ENCODE results near the gene HSPA5.
"Not testable (repeated sequence)": the region's sequence is repeated elsewhere in the genome, so short reads cannot be mapped to it uniquely, and the experiment has no call there.

The HSPA5 gene

DNA sequence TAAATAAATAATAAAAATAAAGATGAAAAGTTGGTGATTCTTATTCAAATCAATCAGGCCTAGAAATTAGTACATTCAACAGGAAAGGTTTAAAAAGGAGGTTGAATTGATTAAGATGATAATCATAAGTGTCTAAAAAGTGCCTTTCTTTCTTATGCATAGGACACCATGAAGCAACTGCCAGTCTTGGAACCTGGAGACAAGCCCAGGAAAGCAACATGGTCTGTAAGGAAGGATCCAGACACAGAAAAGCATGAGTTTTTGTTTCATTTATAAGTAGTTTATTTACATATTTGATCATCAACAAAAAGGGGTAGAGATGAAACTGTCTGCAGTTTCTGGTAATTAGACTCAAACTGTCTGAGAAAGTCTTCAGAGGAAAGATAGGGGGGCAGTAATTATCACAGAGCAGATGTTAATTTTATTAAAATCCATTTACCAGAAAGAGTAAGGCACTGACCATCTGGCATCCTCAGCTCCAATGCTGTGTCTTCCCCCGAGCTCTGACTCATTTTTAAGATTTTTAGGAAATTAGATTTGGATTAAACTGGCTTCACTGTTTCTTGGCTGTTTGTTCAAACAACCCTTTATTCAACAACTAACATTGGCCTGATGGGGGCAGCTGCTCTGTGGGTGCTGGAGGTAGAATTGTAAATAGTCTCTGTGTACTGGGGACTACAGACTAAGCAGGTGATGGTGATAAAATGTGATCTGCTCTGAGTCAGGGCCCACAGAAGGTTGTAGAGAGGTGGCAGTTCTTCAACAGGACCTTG lies 38.1 kb downstream of the HSPA5 start:
- no peak for FAIRE-seq
- DNase-seq (ENCODE audit: insufficient read length, low spot score) = no peak
- TF ChIP-seq, protein P1, sequence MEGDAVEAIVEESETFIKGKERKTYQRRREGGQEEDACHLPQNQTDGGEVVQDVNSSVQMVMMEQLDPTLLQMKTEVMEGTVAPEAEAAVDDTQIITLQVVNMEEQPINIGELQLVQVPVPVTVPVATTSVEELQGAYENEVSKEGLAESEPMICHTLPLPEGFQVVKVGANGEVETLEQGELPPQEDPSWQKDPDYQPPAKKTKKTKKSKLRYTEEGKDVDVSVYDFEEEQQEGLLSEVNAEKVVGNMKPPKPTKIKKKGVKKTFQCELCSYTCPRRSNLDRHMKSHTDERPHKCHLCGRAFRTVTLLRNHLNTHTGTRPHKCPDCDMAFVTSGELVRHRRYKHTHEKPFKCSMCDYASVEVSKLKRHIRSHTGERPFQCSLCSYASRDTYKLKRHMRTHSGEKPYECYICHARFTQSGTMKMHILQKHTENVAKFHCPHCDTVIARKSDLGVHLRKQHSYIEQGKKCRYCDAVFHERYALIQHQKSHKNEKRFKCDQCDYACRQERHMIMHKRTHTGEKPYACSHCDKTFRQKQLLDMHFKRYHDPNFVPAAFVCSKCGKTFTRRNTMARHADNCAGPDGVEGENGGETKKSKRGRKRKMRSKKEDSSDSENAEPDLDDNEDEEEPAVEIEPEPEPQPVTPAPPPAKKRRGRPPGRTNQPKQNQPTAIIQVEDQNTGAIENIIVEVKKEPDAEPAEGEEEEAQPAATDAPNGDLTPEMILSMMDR (IDR thresholded peaks at IDR 0.05; ENCODE audit: insufficient read depth, missing control alignments) = peak; percentile 32

DNA sequence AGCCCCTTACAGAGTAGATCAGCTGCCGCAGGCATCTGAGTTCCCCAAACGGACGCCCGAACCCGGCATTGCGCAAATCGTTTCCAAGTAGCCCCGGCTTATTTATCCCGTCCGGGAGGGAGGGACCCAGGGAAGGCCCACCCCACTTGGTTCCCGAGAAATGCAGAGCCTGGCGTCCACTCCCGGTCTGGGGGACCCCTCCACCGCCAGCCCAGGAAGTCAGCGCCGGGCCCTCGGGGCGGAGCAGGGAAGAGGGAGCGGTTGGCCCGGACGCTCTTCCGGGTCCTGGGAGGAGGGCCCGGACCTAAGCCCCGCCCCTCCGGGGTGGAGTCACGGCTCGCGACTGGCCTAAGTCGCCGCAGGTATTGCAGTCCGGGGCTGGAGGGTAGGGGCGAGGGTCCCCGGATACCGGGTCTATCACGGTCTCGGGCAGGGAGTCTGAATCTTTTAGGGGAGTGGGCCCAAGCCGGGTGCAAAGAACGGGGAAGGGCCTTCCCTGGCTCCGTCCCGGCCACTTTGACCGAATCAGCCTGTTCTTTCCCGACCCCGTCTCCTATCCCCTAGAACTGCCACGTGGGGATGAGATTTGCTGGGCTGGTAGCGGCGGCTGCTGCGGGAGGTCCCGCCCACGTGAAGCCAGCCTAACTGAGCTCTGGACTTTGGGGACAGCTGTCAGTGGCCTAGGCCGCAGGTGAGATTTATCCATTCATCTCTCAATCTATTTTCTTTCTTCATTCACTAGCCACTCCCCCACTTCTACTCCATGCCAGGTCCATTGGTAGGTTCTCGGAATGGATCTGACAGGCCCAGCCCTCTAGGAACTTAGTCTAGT lies 40.7 kb downstream of the HSPA5 start, which contains the start of gene RABEPK:
TSS of gene RABEPK (plus strand) at position 327 of the 832 bp plus-strand sequence. CDS start 2,472 bp downstream, outside the sequence.
- DNase-seq (ENCODE audit: insufficient read length, low spot score) = peak; percentile 65
- FAIRE-seq = no peak
- TF ChIP-seq, protein P1 (IDR thresholded peaks at IDR 0.05; ENCODE audit: insufficient read depth, missing control alignments) = no peak

DNA sequence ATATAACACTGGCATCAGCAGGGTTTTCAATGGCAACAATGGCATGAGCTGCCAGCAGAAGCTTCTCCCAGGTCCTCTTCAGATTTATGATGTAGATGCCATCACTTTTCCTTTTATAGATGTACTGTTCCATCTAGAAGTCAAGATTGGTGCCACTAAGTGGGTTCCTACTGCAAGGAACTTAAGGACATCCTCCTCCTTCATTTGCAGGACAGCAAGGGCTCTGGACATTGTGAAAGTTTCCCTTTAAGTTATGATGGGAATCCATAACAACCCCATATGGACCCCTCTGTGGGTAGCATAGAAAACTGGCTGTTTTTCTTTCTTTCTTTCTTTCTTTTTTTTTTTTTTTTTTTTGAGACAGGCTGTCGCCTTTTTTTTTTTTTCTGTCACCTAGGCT lies 45.6 kb downstream of the HSPA5 start:
- not testable (repeated sequence) for DNase-seq (ENCODE audit: insufficient read length, low spot score); FAIRE-seq

DNA sequence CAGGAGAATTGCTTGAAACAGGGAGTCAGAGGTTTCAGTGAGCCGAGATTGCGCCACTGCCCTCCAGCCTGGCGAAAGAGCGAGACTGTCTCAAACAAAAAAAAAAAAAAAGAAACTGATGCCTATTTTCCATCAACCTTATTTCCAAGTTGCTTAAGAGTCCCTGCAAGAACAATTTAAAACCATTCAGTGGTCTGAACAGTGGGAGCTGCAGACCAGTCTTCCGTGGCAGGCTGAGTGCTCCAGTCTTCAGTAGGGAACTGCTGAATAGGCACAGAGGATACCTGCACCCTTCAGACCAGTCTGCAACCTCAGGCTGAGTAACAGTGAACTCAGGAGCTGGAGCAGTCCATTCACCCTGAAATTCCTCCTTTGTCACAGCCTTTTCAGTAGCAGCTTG lies 46.7 kb downstream of the HSPA5 start:
- FAIRE-seq; DNase-seq (ENCODE audit: insufficient read length, low spot score): not testable (repeated sequence)

DNA sequence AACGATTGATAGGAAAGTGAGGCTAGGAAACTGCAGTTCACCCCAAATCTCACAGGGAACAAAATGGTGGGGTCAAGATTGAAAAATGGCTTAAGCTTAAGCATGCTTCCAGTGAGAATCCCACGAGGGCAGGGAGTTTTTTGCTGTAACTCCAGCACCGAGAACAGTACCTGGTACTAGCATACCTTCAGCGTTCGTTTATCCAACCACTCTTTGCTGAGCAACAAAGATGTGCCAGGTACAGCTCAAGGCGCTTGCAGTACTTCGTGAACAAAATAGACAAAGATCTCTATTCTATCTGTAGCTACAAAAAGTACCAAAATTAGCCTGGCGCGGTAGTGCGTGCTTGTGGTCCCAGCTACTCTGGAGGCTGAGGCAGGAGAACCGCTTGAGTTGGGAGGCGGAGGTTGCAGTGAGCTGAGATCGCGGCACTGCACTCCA lies 50.8 kb downstream of the HSPA5 start:
- FAIRE-seq (no peak), DNase-seq (ENCODE audit: insufficient read length, low spot score) (no peak)
- TF ChIP-seq, protein P1 (IDR thresholded peaks at IDR 0.05; ENCODE audit: insufficient read depth, missing control alignments) = no peak

DNA sequence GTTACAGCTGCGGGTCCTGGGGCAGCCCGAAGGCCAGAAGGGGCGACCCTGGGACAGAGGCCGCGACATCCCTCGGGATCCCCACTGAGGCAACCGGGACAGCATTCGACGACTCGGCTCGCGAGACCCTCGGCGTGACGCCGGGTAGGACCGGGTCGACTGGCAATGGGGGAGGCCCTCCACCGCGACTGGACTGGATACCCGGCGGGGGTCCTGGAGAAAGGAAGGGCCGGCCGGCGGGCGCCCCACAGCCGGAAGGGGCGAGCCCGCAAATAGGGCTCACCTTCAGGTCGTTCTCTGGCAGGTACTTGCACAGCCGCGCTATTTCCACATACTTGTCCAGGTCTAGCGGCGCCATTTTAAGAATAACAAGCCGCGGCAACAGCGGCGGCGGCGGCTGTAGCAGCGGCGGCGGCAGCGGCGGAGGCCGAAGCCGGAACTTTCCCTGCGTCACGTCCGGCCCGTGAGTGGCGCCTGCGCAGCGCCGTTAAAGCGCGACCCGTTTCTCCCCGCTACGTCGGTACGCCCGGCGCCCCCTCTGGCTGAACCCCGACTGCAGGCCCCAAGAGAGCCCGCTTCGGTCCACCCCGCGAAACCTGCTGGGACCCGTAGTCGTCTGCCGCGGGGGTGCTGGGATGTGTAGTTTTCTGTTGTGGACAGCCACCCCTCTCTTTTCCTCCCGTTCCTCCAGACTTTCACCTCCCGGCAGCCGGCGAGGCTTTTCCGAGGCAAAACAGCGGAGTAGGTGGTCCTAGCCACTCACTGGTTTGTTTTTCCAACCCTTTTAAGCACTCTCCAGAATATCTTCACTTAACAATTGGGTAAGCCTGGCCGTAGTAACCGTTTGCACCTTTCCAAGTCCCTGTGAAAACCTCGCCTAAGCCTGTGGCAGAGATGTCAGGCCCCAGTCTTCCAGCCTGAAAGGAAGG lies 51.5 kb downstream of the HSPA5 start, which contains the start of gene PPP6C:
TSS of gene PPP6C (minus strand) at position 443 of the 929 bp plus-strand sequence. CDS start at position 358, 85 bp downstream.
- TF ChIP-seq, protein P1 (IDR thresholded peaks at IDR 0.05; ENCODE audit: insufficient read depth, missing control alignments) = peak; percentile 55
- FAIRE-seq = no peak

DNA sequence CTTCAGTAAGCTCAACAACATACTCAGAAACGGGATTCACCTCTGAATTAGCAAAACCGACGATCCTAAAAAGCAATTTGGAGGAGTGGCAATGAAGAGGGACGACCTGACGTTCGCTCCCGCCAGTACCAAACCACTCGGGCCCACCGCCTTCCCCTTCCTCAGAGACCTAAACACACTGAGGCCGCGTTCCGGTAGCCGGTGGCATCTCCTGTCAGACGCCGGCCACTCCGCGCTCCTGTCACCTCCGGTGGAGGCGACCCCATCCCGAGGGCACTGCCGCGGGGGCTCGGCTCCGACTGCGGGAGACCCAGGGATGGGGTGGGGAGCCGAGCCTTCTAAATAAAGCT lies 52.2 kb downstream of the HSPA5 start:
- FAIRE-seq (no peak), DNase-seq (ENCODE audit: insufficient read length, low spot score) (no peak)
- TF ChIP-seq, protein P1 (IDR thresholded peaks at IDR 0.05; ENCODE audit: insufficient read depth, missing control alignments) = no peak

More for the DNA sequence above, 51.5 kb downstream of the HSPA5 start, which contains the start of gene PPP6C:
- peak; percentile 97 for DNase-seq (ENCODE audit: insufficient read length, low spot score)
